ENCODE data around the gene SPHK1.

SPHK1 gene

DNA sequence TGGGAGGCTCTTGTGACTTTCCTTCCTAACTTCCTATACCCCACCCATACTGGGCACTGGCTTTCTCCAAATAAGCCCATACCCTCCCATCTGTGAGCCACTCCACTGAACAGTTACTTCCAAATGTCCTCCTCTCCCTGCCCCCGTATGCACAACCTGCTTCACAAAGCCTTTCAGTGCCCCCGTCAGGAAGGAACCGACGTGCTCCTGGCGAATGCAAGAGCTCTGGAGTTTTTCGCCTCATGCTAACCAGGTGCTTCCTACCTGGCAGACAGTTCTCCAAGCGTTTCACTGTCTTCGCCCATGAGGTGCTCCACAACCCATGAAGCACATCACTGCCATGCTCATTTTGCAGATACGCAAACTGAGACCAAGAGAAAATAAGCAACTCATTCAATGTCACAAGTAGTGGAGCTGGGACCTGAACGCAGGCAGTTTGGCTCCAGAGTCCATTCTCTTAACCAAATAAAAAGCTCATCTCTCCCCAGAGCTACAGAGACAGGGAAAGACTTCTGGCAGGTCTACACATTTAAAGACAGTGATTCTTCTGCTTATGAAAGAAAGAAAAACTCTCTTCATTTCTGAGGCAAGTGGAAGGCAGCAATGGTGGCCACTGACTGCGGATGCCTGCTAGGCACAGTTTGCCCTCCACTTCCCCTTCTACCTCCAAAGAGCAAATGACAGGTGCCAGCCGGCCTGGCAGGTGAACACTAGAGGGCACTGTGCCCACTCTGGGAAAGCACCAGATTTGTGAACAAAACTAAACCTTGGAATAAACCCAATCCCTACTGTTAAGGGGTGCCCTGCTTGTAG is 23.8 kb downstream of the SPHK1 start:
- DNase-seq: peak; percentile 22

DNA sequence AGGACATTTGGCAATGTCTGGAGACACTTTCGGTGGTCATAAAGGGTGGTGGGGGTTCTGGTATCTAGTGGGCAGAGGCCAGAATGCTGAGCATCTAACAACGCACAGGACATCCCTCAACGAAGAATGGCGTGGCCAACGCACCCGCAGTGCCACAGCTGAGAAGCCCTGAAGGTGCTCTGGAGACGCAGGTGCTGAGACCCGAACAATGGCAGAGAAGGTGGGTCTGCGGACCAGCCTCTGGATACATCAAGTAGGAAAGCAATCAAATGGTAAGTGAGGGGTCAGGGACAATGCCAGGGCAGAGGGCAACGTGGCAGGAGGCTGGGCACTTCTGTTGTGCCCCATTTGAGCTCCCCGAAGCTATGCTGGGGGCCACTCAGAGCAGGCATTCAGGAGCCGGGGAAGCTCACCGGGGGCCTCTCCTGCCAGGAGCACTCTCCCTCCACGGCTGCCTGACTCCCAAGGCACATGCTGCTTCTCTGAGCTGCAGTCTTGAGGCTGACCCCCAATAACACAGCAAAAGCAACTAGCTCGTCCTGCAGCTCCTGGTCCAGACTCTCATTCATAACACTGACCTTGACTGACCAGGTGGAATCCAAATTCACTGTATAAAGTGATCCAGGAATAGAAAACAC is 26.0 kb downstream of the SPHK1 start:
- no peak for DNase-seq

DNA sequence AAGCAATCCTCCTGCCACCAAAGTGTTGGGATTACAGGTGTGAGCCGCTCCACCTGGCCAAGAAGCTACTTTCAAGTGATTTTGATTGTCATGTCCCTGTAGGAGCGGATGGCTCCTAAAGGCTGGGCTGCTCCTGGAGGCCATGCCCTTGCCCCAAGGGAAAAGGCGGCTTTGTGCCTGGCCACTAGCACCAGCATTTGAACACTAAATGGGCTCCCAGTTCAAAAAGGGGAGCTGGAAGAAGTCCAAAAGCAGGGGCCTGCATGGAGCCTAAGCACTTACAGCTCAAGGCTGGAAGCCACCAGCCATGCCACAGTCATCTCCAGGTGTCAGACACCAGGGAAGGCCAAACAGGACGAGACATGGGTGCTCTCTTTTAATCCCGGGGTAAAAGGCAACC is 26.8 kb downstream of the SPHK1 start:
- no peak for DNase-seq

DNA sequence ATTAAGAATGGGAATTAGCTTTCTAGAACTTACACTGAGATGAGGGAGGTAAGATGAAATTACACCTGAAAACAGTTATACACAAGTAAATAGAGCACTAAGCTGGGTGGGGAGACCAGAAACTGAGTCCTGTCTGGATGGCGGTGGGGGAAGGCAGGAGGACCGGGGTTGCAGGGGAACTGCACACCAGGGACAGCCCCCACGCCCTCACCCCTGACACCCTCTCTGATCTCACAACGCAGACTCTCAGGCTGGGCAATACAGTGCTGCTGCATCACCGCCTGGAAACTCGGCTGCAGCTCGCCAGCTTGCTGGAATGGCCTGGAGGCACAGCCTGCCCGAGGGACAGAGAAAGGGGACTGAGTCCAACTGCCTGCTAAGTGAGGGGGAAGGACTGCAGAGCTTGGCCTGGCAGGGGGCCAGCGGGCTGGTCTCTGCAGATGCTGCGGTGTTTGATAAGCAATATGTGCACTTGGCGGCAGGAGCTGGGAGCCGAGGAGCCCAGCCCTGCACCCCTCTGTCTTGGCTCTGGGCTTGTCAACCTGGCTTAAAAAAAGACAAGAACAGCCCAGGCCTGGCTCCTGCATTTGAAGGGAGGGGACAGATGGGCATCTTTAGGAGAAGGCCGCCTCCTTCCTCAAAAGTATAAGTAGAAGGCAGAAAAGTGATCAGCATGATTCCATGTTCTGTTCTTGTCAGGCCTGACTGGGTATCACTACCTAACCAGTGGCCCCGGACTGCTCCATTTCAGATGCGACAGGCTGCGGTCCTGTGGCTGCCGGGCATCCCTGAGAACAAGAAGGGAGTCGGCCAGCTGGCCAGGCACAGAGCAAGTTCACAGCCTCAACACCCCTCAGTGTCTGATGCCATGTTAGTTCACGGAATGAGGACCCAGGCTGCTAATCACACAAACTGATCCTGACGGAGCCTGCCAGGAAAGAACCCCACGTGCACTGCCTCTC is 30.2 kb downstream of the SPHK1 start:
- no peak for DNase-seq

DNA sequence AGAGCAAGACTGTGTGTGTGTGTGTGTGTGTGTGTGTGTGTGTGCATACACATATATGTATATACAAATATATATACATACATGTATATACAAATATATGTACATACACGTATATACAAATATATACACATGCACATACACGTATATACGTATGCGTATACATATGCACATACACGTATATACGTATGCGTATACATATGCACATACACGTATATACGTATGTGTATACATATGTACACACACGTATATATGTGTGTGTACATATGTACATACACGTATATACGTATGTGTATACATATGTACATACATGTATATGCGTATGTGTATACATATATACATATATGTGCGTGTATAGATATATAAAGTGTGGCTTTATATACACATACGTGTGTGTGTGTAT is 31.4 kb downstream of the SPHK1 start:
- no peak for DNase-seq

DNA sequence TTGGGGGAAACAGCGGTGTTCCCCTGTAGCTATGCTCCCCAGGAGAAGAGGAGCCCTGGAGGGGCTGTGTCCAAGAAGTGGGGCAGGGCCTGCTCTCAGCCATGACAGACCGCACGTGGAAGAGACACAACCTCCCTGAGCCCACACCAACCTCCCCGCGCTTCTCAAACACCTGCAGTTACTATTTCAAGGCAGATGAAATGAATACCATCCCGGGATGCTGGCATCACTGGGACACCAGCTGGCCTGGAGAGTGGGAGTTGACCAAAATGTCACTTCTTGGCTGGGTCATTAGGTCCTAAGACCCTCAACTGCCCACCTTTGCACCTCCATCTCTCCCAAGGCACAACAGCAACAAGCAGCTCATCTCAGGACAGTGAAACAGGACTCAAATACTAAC is 32.0 kb downstream of the SPHK1 start:
- no peak for DNase-seq

DNA sequence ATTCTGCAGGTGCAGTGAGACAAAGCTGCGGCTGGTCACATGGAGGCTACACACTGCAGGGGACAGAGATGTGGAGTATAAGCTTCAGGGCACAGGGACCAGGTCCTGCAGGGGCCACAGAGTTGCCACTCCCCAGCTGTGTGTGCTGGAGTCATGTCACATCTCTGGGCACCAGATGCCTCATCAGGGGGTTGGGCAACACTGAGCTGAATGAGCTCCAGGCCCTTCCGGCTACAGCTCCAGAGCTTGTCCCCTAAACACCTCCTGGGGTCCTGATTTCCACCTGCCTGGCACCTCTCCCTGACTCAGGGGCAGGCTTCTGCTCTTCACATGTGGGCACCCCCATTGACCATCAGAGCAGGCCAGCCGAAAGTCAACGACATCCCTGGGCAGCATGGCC is 32.5 kb downstream of the SPHK1 start:
- no peak for DNase-seq

DNA sequence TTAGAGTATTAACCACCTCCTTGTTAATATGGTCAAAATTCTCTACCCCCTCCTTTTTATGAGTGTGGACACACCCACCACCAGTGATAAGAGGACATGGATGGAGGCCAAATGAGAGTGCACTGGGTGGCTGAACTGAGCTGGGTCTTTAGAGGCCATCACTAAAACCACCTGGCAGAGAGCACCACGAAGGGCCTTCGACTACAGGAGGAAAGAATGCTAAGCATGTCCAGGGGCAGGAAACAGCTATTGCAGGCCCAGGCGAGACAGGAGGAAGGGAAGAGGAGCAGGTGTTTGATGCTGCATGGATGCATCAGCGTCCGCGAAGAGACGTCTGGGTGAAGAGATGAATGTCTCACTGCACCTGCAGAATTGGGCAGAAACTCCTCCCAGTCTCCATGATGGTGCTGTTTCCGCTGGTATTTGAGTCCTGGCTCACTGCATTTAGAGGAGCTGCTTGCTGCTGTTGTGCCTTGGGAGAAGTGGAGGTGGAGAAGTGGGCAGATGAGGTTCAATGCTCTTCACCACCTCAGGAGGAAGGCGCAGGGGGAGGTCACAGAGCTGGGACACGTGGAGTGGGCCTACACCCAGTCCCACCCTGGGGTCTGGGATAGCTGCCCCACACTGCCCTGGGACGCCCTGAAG is 33.2 kb downstream of the SPHK1 start:
- DNase-seq: no peak

DNA sequence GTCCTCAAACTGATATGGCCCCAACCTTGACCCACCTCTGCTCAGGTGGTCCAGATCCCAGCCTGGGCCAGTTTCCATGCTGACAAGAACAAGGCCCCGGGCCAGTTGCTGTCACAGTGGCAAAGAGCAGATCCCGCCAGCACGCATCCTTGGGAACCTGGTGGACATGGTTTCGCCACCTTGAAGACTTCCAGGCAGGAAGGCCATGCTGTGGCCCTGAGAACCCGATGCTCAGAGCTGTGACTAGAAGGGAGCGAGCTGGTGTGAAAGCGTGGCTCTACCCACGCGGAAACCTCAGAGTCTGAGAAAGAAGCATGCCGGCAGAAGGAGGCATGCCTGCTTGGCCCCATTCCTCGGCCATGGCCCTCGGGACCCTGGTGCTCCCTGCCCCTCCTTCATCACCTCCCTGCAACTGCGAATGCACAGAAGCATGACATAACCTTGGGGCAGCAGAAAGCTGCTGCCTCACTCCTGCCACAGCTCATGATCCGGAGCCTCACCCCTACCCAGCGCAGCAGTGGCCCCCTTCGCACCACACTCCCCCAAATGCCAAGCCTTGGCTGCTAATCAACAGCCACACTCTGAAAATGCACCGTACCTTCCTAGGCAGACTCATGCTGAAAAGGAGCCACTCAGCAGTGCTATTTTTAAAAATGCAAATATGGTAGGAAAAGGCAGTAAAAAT is 35.3 kb downstream of the SPHK1 start:
- no peak for DNase-seq

DNA sequence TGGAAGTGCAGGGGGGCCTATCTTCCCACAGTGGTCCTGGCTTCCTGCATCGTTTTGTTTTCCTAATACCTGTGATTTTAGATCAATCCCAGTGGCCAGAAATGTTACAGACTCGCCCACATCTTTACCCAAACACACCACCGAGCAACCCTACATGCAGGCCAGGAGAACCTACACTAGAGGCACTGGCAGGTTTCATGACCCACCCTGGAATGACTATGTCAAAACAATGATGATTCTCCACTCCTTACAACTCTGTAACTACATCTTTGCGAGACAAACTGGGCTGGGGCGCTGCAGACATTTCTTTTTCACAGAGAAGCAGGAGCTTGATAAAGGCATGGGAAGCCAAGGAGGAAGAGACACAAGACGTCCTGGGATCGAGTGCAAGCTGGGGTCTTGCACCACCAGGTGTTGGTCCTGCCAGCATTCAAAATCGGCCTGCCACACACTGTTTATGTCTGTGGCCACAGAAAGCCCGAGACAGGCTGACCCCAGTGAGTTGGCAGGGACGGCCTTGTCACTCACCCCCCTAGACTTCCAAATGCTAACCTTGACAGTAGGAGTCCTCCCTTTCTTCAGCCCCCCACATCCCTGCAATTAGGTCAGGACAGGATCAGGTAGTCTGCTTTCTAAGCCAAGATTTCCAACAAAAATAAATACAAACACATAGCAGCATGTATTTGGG is 36.1 kb downstream of the SPHK1 start:
- no peak for DNase-seq

DNA sequence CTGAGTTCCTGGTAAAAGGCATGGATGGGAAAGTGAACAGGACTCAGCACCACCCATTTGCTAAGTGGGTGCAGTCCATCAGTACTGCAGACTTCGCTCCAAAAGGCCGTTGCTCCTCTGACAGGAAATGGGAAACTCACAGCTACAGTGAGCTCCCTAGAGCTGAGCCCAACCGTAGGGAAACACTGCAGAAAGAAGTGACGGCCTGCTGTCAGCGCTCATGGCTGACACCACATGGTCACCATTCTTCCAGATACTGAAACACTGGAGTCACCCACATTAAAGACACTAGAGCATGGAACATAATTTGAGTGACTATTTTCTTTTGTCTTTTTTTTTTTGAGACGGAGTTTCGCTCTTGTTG is 36.6 kb downstream of the SPHK1 start:
- DNase-seq: no peak

DNA sequence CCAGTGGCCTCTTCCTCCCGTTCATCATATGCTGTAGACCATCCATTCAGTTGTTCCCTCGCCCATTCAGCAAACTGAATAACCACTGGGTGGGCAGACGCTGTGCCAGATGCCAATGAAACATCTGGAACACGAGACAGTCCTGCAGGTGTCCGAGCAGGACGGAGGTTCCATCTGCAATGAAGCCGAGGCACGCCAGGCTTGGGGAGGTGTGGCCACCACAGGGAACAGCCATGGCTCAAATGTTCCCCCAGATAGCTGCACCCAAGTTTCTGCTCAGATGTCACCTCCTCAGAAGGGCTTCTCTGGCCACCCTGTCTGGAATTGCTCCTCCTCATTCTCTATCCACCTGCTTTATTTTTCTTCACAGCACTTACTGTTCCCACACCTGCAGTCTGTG is 38.0 kb downstream of the SPHK1 start:
- no peak for DNase-seq

DNA sequence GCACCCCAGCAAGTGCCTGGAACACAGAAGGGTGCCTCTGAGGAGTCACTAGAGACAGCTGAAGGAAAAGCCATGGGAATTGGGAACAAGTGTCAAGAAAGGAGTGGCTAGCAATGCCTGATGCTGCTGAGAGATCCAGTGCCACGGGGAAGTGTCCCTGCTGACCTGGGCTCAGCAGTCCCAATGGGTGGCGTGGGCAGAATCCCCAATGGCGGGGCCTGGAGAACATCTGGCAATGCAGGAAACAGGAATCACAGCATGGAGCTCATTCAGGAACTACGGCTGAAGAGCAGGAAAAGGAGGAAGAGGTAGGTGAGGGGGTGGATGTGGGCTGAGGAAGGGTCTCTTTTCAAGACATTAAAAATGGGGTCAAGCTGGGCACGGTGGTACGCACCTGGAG is 38.5 kb downstream of the SPHK1 start:
- DNase-seq: no peak

DNA sequence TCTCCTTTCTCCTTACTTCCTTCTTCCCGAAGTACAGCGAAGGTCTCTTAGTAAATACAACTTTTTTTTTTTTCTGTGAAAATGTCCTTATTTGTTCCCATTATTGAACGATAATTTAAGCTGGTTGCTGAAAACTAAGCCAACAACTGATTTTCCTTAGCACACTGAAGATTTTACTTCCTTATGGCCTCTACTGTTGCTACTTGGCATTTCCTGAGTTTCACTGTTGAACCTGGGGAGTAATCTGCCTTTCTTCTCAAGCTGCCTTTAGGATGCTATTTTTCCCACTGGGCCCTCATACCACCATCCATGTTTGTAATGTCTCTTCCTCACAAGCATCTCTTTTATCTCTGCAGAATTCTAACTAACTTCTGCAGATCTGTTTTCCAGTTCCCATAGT is 42.4 kb downstream of the SPHK1 start:
- DNase-seq: no peak

DNA sequence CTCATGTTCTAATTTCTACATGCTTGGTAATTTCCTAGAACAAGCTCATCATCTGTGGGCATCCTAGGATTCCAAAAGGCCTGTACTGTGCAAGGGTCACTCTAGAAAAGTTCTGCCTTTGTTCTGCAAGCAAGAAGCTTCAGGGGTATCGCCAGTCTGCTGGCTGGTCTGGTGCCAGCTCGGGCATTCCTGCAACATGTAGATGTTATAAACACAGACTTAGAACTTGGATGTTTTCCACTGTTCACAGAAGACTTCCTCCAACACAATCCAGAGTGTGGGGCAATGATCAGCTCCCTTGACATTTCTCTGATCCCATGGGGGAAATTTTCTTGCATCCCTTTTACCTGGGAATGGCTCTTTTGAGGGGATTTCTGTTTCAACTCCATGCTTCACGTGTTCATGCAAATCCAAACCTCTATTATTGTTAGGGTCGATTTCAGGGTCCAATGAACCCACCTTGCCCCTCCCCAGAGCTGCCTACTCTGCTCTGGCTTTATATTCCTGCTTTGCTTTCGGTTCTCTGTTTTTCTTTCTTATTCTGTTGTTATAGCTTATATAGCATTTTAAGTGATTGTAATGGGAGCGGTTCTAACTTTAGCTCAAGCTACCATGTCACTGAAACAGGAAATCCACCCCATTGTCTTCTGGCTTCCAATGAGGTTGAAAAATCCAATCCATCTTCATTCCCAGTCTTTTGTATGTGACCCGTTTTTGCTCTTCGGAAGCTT is 43.3 kb downstream of the SPHK1 start:
- DNase-seq: no peak

DNA sequence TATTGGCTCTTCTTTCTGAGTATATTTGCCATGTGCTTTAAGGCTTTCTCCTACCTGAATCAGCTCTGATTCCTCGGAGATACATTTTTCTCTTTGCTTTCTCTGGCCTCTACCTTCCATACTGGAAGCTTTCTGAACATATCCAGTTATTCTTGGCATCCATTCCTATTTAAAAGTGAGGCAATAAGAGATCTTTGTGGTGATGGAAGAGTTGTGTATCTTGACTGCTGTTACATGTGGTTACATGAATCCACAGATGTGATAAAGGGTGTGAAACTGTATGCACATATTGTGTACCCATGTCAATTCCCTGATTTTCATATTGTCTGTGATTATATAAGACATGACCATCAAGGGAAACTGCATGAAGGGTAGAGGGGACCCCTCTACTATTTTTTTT is 44.1 kb downstream of the SPHK1 start:
- no peak for DNase-seq

DNA sequence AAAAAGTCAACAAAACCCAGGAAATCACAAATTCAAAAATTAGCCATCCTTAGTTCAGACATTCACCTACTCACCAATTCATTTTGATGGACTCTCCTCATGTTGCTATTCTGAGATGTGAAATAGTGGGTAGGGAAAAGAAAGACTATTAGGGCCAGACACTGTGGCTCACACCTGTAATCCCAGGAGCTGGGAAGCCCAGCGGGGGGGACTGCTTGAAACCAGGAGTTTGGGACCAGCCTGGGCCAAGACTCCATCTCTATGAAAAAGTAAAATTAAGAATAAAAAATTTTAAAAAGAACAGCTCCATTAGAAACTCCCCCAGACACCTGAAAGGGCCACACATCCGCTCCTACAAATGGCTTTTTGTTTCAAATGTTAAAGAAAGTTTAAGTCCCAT is 47.1 kb downstream of the SPHK1 start:
- no peak for DNase-seq

DNA sequence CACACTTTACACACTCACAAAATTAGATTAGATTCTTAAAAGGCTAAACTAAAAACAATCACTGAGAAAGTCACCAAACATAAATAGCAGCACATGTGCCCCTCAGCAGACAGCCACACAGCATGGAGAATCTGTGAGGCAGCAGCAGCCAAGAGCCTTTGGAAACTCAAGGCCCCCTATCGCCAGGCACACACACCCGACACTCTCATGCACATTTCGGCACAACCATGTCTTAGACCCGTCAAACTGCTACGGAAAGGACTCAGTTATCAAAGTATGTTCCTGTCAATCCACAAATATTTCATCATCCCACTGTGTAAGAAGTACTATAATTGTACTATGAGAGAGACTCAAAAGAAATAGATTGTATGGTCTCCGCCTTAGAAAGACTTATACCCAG is 47.6 kb downstream of the SPHK1 start:
- DNase-seq: no peak

DNA sequence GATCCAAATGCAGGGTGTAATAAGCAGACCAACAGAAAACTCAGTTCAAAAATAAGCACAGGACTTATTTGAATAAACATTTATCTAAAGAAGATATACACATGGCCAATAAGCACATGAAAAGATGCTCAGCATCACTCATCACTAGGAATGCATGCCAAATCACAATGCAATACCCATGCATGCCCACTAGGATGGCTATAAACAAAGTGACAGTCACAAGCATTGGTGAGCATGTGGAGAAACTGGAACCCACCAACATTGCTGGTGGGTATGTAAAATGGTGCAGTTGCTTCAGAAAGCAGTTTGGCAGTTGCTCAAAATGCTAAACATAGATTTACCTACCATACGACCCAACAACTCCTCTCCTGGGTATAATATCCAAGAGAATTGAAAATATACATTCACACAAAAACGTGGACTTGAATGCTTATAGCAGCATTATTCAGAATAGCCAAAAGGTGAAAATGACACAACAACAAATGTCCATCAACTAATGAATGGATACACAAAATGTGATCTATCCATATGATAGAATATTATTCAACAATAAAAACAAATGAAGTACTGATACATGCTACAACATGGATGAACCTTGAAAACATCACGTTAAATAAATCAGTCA is 48.4 kb downstream of the SPHK1 start:
- DNase-seq: no peak

DNA sequence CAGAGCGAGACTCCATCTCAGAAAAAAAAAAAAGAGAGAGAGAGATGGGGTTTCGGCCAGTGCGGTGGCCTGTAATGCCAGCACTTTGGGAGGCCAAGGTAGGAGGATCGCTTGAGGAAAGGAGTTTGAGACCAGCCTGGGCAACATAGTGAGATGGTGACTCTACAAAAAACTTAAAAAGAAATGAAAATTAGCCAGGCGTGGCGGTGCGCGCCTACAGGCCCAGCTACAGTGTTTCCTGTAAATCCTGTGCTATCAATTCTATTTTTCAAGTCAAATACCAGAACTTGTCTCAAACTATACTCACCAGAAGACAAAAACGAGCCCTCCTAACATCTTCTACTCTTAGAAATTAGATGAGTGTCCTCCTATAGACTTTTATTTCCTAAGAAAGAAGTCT is 49.3 kb downstream of the SPHK1 start:
- DNase-seq: no peak

DNA sequence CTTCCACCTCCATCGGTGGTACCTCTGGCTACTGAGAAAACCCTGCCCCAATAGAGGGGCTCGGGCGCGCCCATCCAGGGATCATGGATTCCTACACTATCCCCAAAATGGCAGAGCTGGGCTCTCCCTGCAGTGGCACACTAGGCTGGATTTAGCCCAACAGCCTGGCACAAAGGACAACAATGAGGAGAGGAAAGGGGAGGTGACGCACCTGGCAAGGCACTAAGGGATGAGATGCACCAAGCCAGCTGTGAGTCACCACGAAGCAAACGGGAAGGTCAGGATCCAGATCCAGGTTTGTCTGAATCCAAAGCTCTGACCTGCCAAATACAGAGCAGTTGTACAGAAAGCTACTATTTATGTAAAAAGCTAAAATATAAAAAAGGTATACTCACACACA is 50.5 kb downstream of the SPHK1 start:
- DNase-seq: no peak

Data from NCI-H510A (cell line).